A549 treated with AZD9567 at 1 μM for 4 hours (cell line): ENCODE results near the gene KRT74. TPM values are rescaled to one million over a fixed set of nuclear protein-coding genes. Genes with fewer than 3 reads are reported as not detected.

Experiments used
- total RNA-seq: library from RNA; stranded (reverse); fragments of 200-300 nt; extraction: Qiagen RNA extraction; gene quantifications from 5 replicates; pipeline ENCODE4 v1.2.3, GENCODE V29; 2022; ENCODE audit not compliant: insufficient read depth

Gene KRT74
- total RNA-seq, result not detected in 5 replicates

GRCh38 chr12:52573743-52574142, at the start of gene KRT74:
TSS of gene KRT74 (minus strand) at chr12:52573843. CDS start at chr12:52573777, 66 bp downstream.

GRCh38 chr12:52618216-52618615, 44.6 kb upstream of the KRT74 start, which contains the start of gene KRT73:
TSS of gene KRT73 (minus strand) at chr12:52618559. CDS start at chr12:52618524, 35 bp downstream.

DNA sequence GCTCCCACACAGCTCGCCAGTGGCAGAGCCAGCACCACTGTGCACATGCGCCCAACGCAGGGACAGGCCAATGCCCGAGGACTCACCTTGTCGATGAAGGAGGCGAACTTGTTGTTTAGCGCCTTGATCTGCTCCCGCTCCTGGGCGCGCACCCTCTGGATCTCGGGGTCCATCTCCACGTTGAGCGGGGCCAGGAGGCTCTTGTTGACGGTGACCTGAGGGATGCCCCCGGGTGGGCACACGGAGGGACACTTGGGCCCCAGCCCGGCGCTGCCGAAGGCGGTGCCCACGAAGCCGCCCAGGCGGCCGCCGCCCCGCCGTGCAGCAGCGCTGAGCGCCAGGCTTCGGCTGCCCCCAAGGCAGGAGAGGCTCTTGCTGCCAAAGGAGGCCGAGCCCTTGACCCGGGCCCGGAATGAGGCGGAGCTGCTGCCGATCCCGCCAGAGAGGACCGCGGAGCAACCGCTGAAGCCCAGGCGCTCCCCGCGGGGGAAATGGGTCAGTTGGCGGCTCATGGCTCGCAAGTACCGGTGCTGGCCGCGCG, 27.4 kb upstream of the KRT74 start, which contains the start of gene KRT72:
Gene KRT72 (minus strand): TSS at position 523 of the 541 bp plus-strand sequence. CDS start 11 bp downstream, at position 512.

GRCh38 chr12:52552681-52553195, 20.9 kb downstream of the KRT74 start, which contains the start of gene KRT71:
TSS of gene KRT71 (minus strand) at chr12:52553145. CDS start at chr12:52553077, 68 bp downstream.

DNA sequence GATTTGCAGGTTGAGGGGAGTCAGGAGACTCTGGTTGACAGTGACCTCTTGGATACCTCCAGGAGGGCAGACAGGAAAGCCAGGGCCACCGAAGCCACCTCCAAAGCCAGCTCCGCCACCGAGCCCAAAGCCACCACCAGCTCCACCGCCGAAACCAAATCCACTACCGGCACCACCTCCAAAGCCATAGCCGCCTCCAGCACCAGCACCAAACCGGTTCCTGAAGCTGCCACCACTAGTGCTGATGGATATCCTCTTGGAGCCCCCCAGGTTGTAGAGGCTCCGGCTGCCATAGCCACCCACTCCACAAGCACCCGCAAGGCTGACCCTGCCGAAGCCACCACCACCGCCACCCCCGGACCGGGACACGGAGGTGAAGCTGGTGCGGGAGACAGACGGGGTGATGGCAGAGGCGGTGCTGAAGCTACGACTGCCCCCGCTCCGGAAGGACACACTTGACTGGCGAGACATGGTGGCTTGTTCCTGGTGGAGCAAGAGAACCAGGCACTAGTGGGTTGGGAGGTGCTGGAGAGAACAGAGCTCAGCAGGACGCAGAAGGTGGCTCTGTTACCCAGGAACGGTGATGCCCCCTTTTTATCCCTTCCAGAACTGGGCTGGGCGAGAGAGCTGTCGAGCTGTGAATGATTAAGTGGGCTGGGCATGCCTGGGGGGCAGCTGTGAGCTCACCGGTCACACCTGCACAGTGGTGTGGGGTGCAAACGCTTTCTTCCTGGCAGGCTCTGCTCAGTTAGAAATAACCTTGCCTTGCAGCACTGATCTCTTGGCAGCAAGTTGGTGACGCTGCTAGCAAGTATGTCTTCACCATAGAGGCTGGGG, 53.6 kb downstream of the KRT74 start, which contains the start of gene KRT5:
Gene KRT5 (minus strand): TSS at position 569 of the 837 bp plus-strand sequence. CDS start 98 bp downstream, at position 471.

Other genes with a start within 250 kb of the KRT74 start
- 0.05 TPM in 1 of 5 replicates, not detected in the others for gene KRT85, start 206.4 kb downstream of the KRT74 start, total RNA-seq
- not detected in 5 replicates for gene KRT84, start 188.2 kb downstream of the KRT74 start, total RNA-seq
- not detected in 5 replicates for gene KRT82, start 167.5 kb downstream of the KRT74 start, total RNA-seq
- gene KRT75, start 139.5 kb downstream of the KRT74 start, total RNA-seq, result 0.07 to 0.20 TPM (median 0.14 TPM) in 4 of 5 replicates, not detected in the other
- 0.03 TPM in 1 of 5 replicates, not detected in the others for gene KRT6B, start 121.7 kb downstream of the KRT74 start, total RNA-seq
- not detected in 5 replicates for gene KRT6C, start 100.0 kb downstream of the KRT74 start, total RNA-seq
- gene KRT6A, start 80.6 kb downstream of the KRT74 start, total RNA-seq, result 5.2 to 7.8 TPM (median 6.7 TPM) in 5 replicates
- gene KRT5, start 53.4 kb downstream of the KRT74 start, total RNA-seq, result 0.23 to 0.63 TPM (median 0.34 TPM) in 4 of 5 replicates, not detected in the other
- gene KRT71, start 20.7 kb downstream of the KRT74 start, total RNA-seq, result not detected in 5 replicates
- not detected in 5 replicates for gene KRT72, start 27.6 kb upstream of the KRT74 start, total RNA-seq
- gene KRT73, start 44.7 kb upstream of the KRT74 start, total RNA-seq, result not detected in 5 replicates
- gene KRT2, start 78.4 kb upstream of the KRT74 start, total RNA-seq, result not detected in 5 replicates
- 0.03 TPM in 1 of 5 replicates, not detected in the others for gene KRT1, start 106.6 kb upstream of the KRT74 start, total RNA-seq
- not detected in 5 replicates for gene KRT77, start 129.7 kb upstream of the KRT74 start, total RNA-seq
- not detected in 5 replicates for gene KRT76, start 203.5 kb upstream of the KRT74 start, total RNA-seq
- gene KRT3, start 222.3 kb upstream of the KRT74 start, total RNA-seq, result 0.05 to 0.08 TPM (median 0.08 TPM) in 3 of 5 replicates, not detected in the others
- 2.2 to 5.4 TPM (median 3.3 TPM) in 5 replicates for gene KRT4, start 240.3 kb upstream of the KRT74 start, total RNA-seq